Measurements from ENCODE around the gene SOCS2. TPM values are rescaled to one million over a fixed set of nuclear protein-coding genes. Genes with fewer than 3 reads are reported as not detected.

The SOCS2 gene
- 10 to 100 TPM; 14.2 to 23.4 TPM for total RNA-seq

- no peak for TF ChIP-seq CTCF (IDR thresholded peaks at IDR 0.05)
- peak within 1 kb of the TSS; percentile 94 to 96 for H3K9ac ChIP-seq (ENCODE audit: low read depth in 2 of 2, low read length in 2 of 2)
- no peaks in the 10 kb centered on the region for H3K27me3 ChIP-seq
- peak; percentile 63 for DNase-seq
- no peaks in the 10 kb centered on the region for H3K9me3 ChIP-seq
- H3K27ac ChIP-seq = peak within 1 kb of the TSS; percentile 93
- peak within 1 kb of the TSS; percentile 71 for H3K4me3 ChIP-seq
- no peaks in the 10 kb centered on the region for H3K4me1 ChIP-seq
- no peaks in the 10 kb centered on the region for H3K36me3 ChIP-seq
- intact Hi-C loops (cut with DNase I) = loop anchor here (2.0 to 5.0 kb wide), 2 partner anchors 105 to 169 kb away; partner anchors contain the start of gene CRADD
Observed at GRCh38 chr12:93571925-93572711, at the start of gene SOCS2. TSS of gene SOCS2 (plus strand) at chr12:93572675. CDS start at chr12:93572898, 223 bp downstream.

DNA sequence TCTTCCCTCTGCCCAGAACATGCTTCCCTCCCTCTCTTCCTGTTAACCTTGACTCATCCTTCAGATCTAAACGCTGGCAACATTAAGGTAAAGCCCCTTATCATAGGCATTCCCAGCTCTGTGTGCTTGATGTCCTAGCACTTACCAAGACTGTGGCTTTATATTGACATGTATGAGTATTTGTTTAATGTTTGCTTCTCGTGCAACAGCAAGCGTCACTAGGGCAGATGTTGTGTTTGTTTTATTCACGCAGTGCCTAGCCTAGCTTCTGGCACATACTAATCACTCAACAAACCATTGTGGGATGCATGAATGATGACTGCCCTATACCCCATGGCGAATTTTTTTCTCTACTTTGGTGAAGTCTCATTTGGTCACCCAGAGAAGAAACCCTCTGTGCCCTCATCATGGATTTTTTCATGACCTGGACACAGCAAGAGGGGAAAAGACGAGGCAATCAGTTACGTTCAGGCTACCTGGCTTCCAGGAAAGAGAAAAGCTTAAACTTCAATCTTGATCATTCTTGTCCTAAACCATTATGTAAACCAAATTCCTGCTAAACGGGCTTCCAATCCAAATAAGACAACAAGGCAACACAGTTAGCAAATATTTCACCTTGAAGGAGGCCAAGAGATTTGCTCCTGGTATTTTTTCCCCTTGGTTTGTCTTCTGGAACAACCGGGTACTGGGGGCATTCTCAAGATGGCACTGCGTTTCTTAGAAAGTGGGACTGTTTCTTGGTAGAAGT is 47.9 kb upstream of the SOCS2 start:
- no peaks in the 10 kb centered on the region for H3K27me3 ChIP-seq
- no peak for TF ChIP-seq CTCF (IDR thresholded peaks at IDR 0.05)
- intact Hi-C loops (cut with DNase I) = loop anchor here (10.0 kb wide), 1 partner anchor 450 kb away; no protein-coding TSS in a partner anchor
- no peaks in the 10 kb centered on the region for H3K9me3 ChIP-seq
- no peaks in the 10 kb centered on the region for H3K4me1 ChIP-seq
- DNase-seq = no peak
- no peaks in the 10 kb centered on the region for H3K36me3 ChIP-seq
- no peak overlapping the region for H3K9ac ChIP-seq (ENCODE audit: low read depth in 2 of 2, low read length in 2 of 2)
- H3K27ac ChIP-seq = no peak overlapping the region
- H3K4me3 ChIP-seq = no peak overlapping the region

DNA sequence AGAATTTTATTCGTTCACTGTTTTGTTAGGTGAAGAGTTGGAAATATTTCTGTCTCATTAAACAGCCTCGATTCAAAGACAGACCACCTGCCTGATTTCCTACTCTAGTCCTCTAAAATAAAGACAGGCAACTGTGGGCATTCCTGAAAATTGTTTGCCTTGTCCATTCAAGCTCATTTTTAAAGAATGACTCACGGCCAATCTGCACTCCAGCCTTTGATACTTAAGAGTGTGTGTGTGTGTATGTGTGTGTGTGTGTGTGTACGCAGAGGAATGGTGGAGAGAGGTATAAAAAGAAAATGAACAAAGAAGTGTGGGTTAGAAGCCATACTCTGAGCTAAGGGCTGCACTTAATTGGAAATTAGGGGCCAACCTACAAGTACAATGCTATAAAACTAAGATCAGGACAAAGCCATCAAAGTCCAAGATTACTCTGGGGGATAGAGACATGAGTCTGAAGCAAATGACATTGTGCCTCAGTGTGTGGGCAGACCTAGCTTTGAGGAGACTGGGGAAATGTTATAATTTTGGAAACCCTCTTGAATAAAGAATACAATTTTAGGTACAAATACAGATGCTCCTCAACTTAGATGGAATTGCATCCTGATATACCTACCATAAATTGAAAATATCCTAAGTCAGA is 45.6 kb upstream of the SOCS2 start:
- H3K36me3 ChIP-seq = no peaks in the 10 kb centered on the region
- no peak for TF ChIP-seq CTCF (IDR thresholded peaks at IDR 0.05)
- no peak overlapping the region for H3K9ac ChIP-seq (ENCODE audit: low read depth in 2 of 2, low read length in 2 of 2)
- DNase-seq = no peak
- H3K4me3 ChIP-seq = no peak overlapping the region
- no peaks in the 10 kb centered on the region for H3K27me3 ChIP-seq
- no peaks in the 10 kb centered on the region for H3K4me1 ChIP-seq
- no peaks in the 10 kb centered on the region for H3K9me3 ChIP-seq
- no peak overlapping the region for H3K27ac ChIP-seq
- intact Hi-C loops (cut with DNase I) = loop anchor here (10.0 kb wide), 1 partner anchor 448 kb away; no protein-coding TSS in a partner anchor

- no peaks in the 10 kb centered on the region for H3K36me3 ChIP-seq
- no peak for DNase-seq
- no peaks in the 10 kb centered on the region for H3K9me3 ChIP-seq
- TF ChIP-seq CTCF (IDR thresholded peaks at IDR 0.05) = no peak
- H3K4me3 ChIP-seq = no peak overlapping the region
- no peak overlapping the region for H3K27ac ChIP-seq
- H3K4me1 ChIP-seq = no peaks in the 10 kb centered on the region
- H3K27me3 ChIP-seq = no peaks in the 10 kb centered on the region
- H3K9ac ChIP-seq (ENCODE audit: low read depth in 2 of 2, low read length in 2 of 2) = no peak overlapping the region
- intact Hi-C loops (cut with DNase I) = no loop called here
Observed at GRCh38 chr12:93530358-93530757, 42.1 kb upstream of the SOCS2 start.

- Histone ChIP-seq H3K36me3 (no peaks in the 10 kb centered on the region), H3K4me1 (no peaks in the 10 kb centered on the region), H3K4me3 (no peak overlapping the region), H3K9me3 (no peaks in the 10 kb centered on the region), H3K27ac (no peak overlapping the region), H3K9ac (ENCODE audit: low read depth in 2 of 2, low read length in 2 of 2) (no peak overlapping the region), H3K27me3 (no peaks in the 10 kb centered on the region)
- TF ChIP-seq CTCF (IDR thresholded peaks at IDR 0.05) = no peak
- no peak for DNase-seq
- intact Hi-C loops (cut with DNase I) = no loop called here
Observed at GRCh38 chr12:93533310-93533709, 39.2 kb upstream of the SOCS2 start.
